GM12892 (cell line): Measurements from ENCODE around the gene MYO18B.

Experiments used
- POLR2A ChIP-seq: IDR thresholded peaks from 2 replicates; pipeline ENCODE4 v1.6.1; 2011; ENCODE audit warnings: low read depth, low read length, control low read depth
- POLR2AphosphoS5 ChIP-seq: IDR thresholded peaks from 2 replicates; pipeline ENCODE4 v1.6.1; 2011; ENCODE audit warnings: low read depth, low read length, control low read depth

DNA sequence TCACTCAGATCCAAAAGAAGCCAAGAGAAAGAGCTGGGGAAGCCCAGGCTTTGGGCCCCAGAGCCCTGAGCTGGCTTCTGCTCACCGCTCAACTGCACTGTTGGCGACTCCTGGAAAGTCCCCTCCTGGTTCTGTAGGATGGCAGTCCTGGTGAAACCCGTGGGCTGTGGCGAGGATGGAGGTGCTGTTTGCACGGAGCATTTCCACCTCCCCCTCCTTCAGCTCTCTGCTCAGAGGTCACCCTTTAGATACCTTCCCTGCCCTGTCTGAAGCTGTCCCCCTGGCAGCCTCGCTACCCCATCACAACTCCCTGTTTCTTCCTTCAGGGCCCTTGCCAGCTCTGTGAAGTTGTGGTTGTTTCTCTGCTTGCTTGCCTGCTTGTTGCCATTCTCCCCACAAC, 97.8 kb downstream of the MYO18B start:
- no peak for TF ChIP-seq POLR2A
- TF ChIP-seq POLR2AphosphoS5 = no peak
